Fibroblast of skin of right quadriceps (primary cell): Measurements from ENCODE around the gene GDF9.
A peak's percentile ranks its signal among the peaks of the same experiment; 100 is the strongest.

Experiments
- DNase-seq: peaks from one replicate; pipeline ENCODE4 v3.0.0-alpha.2; 2013

The GDF9 gene, protein sequence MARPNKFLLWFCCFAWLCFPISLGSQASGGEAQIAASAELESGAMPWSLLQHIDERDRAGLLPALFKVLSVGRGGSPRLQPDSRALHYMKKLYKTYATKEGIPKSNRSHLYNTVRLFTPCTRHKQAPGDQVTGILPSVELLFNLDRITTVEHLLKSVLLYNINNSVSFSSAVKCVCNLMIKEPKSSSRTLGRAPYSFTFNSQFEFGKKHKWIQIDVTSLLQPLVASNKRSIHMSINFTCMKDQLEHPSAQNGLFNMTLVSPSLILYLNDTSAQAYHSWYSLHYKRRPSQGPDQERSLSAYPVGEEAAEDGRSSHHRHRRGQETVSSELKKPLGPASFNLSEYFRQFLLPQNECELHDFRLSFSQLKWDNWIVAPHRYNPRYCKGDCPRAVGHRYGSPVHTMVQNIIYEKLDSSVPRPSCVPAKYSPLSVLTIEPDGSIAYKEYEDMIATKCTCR

DNA sequence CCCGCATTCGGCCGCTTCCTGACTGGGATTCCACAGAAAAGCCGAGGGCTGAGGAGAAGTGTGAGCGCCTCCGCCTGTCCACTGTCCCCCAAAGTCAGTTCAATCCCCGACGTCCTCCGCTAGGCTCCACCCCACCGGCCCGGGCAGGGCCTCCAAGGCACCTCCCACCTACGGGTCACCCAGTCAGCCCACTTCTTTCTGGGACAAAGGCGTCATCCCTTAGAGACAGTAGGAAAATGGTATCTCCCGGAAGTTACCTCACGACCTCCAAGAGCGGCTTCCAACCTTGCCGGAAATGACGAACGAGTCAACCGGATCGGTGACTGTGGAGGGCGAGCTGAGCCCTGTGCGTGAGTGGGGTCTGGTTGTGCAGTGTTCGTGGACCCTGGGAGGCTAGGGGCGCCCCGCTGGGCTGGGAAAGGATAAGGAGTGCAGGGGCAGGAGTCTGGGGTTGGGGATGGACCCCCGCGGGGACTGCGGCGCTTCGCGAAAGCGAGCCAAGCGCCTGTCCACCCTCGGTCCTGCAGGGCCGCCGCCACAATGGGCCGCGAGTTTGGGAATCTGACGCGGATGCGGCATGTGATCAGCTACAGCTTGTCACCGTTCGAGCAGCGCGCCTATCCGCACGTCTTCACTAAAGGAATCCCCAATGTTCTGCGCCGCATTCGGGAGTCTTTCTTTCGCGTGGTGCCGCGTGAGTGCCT, at the start of gene GDF9, which contains the start of gene UQCRQ:
Gene GDF9, minus strand, starts transcription at position 128 of the 704 bp plus-strand sequence. CDS start 1,936 bp downstream, outside the sequence.
Gene UQCRQ, plus strand, starts transcription at position 301 of the 704 bp plus-strand sequence. Its CDS starts 240 bp downstream, at position 541.
- peak; percentile 100 for DNase-seq

DNA sequence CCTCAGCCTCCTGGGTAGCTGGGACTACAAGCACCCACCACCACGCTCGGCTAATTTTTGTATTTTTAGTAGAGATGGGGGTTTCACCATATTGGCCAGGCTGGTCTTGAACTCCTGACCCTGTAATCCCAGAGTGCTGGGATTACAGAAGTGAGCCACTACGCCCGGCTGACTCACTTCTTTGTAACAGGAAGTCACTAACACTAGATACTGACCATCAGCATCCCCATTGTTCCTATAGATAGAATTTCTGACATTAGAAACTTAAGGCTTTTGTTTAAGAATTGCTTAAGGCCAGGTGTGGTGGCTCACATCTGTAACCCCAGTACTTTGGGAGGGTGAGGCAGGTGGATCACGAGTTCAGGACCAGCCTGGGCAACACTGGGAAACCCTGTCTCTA, 49.4 kb upstream of the GDF9 start:
- DNase-seq, result no peak

DNA sequence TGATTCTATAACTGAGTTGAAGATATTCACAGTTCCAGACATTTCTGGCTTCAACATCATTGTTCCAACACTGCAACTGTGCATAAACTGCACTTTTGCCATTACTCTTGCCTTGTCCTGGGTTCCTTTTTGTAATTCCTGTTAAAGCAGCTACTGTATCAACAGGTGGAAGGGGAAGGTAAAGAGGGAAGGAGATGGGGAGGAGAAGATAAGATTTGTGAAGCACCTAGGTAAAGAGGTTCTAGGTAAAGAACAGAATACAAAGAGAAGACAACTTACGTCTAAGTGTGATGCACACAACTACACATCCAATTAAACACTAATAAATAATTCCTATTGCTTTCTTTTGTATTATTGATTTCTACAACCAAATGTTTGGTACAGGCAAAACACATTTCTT, 43.4 kb upstream of the GDF9 start:
- DNase-seq, result no peak

DNA sequence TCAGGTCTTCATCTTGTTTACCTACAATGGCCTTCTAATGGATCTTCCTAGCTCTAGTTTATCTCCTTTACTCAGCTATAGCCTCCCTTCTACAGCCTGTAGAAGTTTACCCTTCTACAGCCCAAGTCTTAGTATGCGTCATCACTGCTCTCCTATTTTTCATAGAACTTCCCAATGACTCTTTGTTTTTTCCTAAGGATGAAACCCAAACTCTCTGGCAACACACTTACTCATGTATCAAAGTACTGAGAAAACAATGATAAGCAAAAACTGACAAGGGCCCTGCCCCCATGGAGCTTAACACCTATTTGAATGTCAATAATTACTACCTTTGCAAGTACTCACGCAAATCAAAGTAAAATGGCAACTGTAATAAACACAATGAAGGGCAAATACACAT, 40.9 kb upstream of the GDF9 start:
- no peak for DNase-seq

DNA sequence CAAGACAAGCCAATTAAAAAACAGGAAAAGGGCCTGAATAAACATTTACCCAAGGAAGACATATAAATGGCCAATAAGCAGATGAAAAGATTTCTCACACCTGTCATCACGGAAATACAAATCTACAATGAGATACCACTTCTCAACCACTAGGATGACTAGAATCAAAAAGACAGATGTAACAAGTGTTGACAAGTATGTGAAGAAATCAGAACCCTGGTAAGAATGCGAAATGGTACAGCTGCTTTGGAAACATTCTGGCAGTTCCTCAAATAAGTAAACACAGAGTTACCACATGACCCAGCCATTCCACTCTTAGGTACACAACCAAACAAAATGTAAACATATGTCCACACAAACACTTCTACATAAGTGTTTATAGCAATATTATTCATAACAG, 39.7 kb upstream of the GDF9 start:
- DNase-seq, result peak; percentile 4

DNA sequence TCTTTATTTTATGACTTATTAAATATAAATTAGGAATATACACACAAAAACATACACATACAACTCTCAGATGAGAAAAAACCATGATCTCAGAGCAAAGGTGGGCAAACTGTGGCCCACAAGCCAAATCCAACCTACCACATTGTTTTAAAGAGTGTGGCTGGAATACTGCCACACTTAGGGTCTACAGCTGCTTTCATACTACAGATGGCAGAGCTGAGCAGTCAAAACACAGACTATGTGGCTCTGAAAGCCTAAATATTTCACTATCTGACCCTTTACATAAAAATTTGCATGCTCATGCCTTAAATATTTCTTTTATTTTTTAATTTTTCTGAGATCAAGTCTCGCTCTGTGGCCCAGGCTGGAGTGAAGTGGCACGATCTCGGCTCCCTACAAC, 35.5 kb upstream of the GDF9 start:
- DNase-seq, result no peak

DNA sequence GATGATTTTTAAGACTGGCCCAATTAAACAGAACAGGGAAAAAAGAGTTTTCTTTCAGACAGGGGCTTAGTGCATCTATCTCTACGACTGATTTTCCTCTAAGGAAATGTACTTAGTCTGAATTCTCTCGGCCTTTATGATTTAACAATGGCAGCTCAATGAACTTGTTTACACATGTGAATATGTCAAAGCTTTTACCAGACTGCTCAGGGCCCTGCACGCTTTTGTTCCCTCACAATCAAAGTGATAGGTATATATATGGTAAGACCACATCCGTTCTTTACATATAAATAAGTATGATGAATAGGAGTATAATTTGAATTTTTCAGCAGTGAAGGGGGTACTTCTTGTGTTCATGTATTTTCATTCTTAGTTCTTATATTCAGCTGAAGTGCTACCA, 34.8 kb upstream of the GDF9 start:
- DNase-seq, result no peak

DNA sequence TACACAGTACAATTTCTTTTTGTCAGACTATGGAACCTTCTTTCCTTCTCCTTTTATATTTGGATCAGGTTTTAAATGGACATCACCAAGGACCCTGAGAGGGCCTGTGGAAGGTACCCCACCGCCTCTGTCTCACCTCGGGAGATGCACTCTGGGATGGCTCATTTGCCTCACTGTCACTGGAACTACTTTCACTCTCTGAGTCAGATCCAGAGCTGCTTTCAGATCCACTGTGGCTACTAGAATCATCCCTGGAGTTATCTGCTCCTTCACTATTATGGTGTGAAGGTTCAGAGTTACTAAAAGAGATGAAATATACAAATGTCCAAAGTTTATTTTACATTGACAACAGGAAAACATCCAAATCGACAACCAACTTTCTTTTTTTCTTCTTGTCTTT, 31.8 kb upstream of the GDF9 start:
- no peak for DNase-seq

DNA sequence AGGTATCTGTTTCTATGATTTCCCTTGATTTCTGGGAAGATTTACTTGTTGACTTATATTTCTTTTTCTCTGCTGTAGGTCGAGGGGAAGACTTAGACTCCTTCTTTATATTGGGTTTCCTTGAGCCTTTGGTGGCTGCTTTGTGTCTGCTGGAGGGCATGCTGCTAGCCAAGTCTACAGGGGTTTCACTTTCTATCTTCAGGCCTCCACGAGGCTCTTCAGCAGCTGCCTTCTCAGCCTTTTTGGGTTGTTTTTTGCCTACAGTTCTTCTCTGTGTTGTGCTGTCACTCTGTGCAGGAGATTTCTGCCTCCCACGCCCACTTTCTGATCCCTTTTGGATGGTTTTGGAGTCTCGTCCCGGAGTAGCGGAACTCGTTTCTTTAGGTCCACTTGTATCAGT, 30.4 kb upstream of the GDF9 start:
- DNase-seq, result no peak

DNA sequence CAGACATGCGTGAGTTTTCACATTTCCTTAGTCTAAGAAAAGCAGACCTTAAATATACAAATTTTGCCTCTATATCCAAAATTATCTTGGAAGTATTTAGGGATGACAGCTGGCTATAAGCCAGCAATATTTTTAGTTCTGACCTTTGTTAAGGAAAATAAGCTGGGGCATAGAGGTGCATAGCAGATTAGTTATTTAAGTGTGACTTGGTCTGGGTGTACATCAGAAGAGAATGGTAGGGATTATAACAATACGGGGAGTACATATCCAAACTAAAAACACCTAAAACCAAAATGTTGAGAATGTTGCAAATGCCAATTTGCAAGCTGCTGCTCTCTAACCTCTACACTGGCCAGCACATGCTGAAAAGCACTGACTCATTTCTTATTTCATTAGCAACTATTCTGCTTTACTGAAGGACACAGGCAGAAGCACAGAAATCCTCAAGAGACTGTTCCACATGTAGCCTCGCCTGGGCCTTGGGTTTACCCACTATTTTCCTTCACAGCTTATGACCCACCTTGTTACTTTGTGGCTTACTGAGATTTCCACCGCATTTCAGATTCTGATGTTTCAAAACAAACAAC, 29.5 kb upstream of the GDF9 start:
- no peak for DNase-seq

DNA sequence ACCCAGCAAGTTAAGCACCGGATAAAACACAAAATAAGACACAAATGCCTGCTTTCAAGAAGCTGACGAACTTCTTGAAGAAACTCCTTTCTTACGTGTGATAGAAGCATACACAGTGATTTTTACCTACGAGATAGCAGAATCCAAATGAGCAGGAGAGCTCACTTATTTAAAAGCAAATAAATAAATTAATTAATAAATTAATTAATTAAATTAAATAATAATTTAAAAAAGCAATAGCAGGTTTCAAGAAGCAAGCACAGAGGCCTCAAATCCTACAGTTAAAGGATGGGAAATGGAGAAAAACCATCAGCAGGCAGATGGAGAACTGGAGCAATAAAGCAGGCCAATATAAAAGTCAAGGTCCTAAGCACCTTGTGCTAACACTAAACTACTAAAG, 24.5 kb upstream of the GDF9 start:
- no peak for DNase-seq

DNA sequence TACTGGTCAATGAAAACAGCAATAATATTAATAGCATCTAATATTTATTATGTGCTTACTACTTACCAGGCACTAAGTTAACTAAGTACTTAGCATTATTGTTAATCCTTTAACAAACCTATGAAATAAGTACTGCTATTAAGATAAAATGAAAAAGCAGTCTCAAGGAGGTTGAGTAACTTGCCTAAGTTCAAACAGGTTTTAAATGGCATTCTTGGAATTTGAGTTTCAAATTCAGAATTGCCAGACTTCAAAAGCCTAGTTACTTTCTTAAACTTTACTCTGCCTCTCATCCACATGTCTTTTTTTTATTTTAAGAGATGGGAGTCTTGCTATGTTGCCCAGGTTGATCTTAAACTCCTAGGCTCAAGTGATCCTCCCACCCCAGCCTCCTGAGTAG, 23.2 kb upstream of the GDF9 start:
- no peak for DNase-seq

DNA sequence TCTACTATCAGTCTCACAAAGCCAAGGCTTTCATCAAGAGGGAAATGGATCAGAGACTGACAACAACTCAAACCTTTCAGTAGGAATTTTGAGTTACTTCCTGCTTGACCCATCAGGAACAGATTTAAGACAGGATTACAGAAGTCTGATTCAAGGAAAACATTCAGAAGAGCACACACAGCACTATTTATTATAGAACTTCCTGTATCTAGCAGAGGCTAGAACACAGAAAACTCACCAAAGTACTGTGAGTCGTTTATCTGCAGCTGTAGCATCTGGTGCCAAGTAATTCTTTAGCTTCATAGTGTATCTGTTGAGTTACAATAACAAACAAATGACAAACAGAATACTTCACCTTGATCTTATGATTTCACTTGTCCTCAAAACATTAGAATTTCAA, 21.0 kb upstream of the GDF9 start:
- no peak for DNase-seq

DNA sequence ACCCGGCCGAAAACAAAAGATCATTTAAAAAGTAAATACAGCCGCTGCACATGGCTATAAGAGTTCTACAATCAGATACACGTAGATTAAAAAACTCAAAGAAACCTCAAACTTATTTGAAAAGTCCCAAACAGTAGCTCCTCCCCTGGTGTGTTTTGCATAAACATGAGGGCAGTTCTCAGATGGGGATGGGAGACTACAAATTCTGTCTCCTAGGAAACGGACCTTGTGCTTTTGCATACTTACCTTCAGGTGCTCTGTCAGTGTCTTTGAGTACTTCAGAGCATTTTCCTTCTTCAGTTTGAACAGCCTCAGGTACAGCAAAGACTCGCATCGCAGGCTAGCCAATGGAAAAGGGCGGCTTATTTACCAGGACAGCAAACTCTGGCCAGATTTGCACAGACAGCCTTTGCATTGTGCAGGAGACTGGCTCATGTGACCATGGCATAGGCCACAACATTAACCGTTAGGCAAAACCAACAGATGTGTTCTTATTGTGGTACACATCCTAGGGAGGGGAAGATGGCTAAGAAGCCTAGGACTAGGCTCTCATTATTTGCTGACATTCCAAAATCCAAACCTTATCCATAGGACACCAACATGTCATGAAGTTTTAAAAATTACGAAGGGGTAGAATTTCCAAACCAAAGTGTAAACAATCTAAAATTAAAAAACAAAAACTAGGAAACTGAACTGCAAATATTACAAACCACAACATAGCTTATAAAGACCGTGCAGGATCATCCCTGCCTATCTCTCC, 20.0 kb upstream of the GDF9 start:
- DNase-seq, result no peak

DNA sequence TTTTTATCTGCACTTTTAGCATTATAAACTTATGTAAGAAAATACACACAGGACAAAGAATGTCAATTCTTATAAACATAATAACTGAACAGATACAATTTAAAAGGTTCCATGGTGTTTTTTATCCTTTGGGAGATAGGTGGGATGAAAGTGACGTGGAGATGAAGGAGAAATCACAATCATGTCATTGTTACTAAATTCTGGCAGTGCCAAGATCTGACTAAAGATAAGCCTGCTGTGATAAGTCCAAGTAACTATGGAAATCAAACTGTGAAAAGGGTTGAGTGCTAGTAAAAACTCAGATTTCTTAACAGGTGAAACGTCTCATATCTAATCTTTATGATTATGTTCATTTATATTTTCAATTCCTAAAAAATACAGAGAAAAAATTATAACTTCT, 18.3 kb upstream of the GDF9 start:
- no peak for DNase-seq

DNA sequence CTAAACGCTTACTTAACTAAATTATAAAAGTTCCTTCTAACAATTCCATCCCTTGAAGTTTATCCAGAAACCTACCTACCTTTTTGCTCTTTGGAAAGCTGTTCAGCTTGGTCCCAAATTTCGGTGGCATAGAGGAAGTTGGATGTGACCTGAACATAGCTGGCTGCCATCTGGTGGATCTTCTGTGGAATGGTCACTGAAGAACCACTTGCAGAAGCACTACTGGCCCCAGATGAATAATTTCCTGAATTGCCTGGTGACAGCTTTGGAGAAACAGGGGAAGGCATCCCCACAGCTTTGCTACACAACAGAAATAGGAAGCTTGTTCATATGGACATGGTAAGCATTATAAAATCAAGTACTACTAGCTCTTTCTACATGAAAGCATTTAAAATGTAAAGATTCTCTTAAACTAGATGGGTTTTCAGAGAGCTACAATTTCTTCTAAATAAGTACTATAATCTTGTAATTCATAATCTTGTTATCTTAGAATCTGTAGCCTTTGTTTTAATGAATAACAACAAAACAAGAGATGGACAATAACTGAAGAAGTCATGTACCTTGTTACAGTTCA, 17.1 kb upstream of the GDF9 start:
- DNase-seq, result peak; percentile 58

DNA sequence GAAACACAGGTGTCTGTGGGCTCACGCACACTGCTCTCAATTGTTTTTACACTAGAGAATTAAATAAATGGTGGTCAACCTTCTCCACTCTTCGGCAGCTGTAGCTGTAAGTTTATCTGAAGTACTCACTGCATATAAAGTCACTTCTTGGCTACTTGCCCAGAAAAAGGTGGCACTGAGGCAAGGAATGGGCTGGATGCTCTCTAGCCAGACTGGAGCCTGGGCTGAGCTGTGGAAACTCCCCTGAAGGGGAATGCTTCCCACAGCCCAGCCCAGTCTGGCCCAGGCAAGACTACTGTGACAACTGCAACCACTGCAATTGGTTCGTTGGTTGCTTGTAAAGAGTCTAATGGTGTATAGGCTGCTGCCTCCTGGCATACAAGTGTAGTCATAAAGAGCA, 11.7 kb upstream of the GDF9 start:
- DNase-seq, result peak; percentile 19

DNA sequence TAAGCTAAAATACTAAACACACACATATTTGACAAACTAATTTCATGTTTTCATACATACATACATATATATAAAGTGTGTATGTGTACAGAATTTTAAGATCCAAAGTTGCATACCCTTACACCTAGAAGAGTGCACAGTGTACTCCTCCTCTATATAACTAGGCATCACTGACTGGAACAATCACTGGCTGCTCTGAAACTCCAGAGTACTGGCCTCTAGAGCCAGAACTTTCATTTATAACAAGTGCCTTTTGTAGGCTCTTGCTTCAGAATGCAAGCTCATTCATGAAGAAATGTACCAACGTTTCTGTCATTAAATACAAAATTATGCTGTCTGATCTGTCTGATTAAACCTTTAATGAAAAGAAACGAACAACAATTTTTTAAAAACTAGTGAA, 11.2 kb upstream of the GDF9 start:
- no peak for DNase-seq

DNA sequence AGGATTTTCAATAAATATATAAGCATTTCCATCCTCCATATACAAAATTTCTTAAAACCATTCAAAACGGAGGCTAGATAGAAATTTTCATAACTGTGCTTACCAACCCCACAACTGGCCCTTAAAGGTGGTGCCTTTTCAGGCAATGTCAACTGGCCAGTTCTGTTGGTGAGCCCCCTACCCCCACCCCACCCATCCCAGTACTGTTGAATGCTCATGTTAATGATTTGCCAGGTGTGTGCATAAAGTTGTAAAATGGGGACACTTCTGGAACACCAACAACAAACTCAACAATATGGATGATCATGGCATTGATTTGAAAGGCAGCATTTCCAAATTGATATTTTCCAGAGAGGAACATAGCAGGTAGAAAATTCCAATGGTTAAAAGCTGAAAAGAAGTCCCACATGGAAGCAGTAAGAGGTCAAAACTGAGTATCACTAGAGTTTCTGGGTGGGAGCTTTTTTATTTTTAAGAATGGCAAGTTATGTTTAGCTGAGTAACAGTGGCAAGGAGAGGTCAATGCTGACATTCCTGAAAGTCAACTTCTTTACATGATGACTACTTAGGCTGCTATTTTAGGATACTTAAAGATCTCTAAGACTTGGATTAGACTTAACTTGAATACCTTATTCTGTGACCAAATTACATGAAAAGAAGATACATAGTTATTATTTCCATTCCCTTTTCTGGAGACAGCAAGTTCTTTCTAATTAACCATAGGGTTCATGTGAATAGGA, 9.9 kb upstream of the GDF9 start:
- peak; percentile 17 for DNase-seq

DNA sequence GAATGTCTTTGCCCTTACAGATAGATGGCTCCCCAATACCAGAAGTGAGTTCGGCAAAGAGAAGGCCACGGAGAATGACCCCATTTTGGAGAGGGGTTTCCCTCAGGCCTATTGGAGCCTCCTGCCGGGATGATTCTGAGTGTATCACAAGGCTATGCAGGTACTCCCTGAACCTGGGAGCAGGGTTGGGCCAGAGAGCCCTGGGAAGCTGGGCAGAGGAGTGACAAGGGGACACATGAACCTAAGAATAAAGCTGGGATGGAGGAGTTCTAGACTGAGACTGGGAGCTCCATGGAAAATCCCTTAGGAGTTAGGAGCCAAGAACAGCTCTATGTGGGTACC, 7.6 kb upstream of the GDF9 start:
- DNase-seq, result no peak

DNA sequence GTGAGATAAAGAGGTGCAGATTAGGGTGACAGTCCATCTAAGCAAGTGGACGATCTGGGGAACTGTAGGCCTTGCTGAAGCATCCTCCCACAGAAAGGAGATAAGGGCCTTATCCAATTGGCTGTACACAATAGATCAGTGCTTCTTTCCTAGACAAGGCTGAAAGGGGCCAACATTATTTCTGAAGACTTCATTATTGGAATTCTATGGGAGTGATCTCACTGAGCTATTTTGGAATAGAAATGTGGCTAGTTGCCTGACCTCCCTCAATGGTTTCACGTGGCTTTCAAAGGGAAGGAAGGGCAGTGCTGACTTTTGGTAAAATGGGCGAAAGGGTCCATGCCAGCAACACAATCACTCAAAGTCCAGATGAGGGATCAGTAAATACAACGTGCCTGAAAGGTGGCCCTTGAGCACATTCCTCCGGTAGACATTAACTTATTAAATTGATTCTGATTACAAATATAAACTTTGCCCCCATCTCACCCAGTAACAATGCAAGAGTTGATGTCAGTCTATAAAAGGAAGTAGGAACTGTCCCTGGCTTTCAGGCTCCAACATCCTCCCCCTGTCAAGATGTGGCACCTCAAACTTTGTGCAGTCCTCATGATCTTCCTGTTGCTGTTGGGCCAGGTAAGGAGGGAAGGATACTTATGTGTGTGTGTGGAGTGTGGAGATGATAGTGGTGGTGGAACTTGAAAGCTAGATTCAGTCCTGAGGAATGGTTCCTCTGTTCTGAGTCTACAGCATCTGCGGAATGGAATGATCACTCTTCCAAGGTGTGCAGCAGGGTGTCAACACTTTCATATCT, 7.1 kb upstream of the GDF9 start, which contains the start of gene LEAP2:
Gene LEAP2, plus strand, starts transcription at position 550 of the 811 bp plus-strand sequence. Its CDS starts 27 bp downstream, at position 577.
- DNase-seq, result no peak
